Measurements from ENCODE around the gene KHDRBS2.
"Not testable (repeated sequence)": the region's sequence is repeated elsewhere in the genome, so short reads cannot be mapped to it uniquely, and the experiment has no call there.

The KHDRBS2 gene

DNA sequence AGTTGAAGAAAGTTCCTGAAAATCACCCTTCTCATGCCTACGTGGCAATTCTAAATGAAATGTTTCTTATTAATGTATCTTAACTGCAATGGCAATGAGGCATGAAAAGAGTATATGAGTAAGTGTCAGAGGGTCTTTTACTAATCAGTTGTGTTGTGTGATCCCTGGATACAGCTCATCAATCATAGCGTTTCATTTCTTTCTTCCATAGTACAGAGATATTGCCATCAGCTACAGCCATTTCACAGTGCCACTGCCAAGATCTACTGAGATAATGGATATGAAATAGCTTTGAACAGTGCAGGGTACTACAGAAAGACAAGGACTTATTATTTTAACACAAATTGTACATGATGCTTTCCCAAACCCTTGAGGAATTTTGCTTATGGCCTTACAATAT, 450.8 kb downstream of the KHDRBS2 start:
- DNase-seq, result no peak

DNA sequence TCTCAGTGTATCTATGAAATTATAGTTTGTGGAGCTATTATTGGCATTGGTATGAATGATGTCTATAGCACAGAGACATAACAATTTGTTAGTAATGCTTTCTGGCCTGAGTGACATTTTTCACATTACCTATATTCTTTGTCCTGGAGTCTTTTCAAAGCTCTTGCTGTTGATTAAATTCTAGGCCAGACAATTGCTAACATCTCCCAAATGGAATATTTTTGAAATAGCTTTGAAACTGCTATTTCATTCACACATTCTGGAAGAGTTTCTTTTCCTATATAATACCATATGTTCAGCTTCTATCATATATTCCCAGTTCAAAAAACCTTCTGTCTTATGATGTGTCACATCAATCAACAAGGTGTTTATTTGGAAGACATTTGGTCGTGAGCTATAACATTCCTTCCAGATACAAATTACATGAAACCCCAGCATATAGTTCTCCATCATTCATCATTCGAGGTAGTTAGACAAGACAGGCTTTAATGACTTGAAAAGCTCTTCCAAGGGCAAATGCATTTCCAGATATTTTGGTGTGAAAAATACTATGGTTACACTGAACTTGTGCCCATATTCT, 452.8 kb downstream of the KHDRBS2 start:
- no peak for DNase-seq

DNA sequence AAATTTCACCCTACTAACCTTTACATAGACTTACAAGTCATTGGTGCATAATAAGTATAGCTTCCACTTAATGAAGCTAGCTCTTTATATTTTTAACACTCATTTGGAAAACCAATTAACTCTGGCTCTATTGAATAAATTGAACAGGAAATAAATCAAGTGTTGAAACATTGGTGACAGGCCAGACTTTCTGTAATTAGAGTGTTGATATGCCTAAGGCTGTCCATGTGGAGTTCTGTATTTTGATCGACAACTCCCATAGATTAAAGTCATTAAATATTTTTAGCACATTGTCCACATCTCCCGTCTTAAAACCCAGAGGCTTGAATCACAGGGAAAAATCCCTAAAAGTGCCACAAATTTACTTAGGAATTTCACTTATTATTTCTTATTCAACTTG, 468.3 kb downstream of the KHDRBS2 start:
- DNase-seq, result no peak

DNA sequence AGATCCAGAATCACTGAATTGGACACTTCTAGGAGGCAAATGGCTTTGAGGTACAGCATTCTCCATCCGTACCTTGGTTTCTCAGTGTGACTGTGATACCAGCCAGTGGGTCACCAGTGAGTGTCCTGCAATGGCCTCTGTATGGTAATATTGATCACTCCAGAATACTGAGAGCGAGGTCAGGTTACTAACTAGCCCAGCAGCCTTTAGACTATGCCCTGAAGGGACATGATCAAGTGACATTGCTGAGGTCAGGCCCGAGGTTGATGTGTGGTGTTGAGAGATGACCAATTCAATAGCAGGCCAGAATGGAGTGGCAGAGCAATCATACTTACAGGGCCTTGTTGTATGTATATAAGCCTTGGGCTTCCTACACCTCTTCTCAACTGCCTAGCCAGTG, 476.0 kb downstream of the KHDRBS2 start:
- no peak for DNase-seq

DNA sequence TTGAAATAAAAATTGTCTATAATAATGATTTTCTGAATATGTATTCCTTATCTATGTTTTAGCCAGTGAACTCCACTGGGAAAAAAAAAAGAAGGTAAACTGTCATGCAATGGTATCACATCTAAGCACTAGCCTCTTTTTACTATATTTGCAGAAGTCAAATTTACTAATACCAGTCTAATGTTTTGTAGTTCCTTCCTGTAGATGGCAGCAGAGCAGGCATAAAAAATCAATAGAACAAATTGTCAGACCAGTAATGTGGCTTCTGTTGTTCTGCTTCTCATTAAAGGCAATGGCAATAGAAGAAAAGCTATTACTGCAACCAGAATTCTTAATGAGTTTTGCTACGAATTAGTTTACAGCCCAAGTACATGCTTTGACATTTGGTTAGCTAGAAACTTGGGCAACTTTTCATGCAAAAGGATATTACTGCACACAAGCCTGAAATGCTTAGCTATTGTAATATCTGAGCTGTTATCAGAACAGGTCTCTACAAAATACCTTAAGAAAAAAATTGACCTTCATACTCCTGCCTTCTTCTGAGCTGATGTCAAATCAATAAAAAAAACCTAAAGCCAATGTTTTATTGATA, 476.9 kb downstream of the KHDRBS2 start:
- DNase-seq, result no peak

DNA sequence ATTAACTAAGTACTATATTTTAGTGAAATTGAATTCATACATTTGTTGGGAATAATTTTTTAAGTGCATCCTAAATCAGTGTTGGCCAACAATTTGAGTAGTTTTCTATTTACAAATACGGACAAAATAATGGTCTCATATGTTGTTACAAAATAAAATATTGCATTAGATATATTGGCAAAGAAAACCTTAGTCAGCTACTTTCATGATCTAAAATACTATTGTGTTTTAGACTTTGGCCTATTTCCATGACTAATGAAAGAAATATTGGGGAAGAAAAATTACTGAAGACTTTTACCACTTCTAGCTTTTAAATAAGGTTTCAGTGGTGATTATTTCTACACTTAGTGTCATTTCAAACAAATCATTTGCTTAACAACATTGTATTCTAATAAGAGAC, 498.0 kb downstream of the KHDRBS2 start:
- DNase-seq, result no peak

DNA sequence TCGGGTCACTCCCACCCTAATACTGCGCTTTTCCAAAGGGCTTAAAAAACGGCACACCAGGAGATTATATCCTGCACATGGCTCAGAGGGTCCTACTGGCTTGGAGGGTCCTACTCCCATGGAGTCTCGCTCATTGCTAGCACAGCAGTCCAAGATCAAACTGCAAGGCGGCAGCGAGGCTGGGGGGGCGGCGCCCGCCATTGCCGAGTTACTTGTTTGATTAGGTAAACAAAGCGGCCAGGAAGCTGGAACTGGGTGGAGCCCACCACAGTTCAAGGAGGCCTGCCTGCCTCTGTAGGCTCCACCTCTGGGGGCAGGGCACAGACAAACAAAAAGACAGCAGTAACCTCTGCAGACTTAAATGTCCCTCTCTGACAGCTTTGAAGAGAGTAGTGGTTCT, 516.6 kb downstream of the KHDRBS2 start:
- not testable (repeated sequence) for DNase-seq

DNA sequence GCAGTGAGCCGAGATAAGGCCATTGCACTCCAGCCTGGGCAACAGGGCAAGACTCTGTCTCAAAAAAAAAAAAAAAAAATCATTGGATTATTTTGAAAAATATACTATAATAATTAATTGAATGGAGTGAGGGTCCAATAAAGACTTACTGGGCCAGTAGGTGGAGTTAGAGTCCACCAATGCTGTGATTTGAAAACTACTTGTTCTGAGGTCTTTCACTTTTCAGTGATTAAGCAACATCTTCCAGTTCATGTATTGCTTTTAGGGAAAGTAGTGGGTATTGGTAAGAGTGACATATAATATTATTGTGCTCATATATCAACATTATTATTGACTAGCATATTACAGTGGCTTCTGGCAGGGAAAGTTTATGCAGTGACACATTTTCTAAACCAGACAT, 530.3 kb downstream of the KHDRBS2 start:
- DNase-seq, result no peak

DNA sequence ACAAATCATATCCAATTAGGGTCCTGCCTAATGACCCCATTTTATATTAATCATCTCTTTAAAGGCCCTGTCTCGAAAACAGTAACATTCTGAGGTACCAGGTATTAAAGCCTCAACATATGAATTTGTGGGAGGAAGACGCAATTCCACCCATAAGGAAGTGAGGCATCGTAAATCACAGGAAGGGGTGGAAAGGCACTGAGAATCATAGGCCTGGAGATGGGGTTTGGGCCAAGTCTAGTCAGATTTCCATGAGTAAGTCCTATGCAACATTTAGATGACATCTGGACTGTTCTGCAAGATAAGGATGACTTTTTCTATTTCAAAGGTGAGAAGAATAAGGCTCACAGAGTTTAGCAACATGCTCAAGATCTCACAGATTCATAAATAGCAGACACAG, 534.0 kb downstream of the KHDRBS2 start:
- no peak for DNase-seq

DNA sequence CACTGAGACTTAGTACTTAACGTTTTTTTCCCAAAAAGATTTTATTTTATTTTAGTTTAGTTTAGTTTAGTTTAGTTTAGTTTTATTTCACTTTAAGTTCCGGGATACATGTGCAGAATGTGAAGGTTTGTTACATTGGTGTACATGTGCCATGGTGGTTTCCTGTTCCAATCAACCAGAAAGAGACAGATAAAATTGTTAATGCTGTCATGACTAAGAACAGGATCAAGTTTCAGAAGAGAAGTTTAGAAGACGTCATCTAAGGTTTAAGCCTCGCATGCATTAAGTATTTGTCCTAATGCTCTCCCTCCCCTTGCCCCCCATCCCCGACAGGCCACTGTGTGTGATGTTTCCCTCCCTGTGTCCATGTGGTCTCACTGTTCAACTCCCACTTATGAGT, 540.0 kb downstream of the KHDRBS2 start:
- no peak for DNase-seq

DNA sequence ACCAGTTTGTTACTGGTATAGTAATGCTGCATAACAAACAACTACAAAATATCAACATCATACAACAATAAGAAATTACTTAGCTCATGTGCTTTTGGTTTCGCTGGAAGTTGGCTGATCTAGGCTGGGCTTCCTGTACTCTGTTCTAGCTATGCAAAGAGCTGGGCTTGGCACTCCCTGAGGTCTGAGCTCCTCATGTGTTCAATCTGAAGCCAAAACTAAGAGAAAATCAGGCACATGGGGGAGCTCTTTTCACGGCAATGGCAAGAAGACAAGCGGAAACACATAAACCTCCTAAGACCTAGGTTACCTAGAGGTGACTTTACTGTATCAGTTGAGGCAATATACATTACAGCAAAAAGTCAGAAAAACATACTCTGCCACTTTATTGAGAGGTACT, 574.2 kb downstream of the KHDRBS2 start:
- DNase-seq, result no peak

DNA sequence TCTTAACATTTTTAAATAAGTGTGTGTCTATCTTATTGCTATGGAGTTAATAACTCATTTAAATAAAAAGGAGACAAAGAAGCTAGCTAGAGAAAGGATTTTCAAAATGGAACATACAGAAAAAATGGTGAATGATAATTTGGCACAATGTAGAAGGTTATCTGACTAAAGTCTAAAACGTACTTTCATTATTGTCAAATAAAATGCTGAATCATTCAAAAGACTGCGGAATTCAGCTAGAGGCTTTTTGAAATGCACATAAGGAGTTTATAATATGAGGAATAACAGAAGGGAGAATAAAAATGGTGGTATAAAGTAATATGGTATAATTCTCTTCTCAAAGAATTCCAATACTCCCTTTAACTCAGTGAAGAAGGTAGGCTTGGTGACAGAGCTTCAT, 597.9 kb downstream of the KHDRBS2 start:
- DNase-seq, result no peak

DNA sequence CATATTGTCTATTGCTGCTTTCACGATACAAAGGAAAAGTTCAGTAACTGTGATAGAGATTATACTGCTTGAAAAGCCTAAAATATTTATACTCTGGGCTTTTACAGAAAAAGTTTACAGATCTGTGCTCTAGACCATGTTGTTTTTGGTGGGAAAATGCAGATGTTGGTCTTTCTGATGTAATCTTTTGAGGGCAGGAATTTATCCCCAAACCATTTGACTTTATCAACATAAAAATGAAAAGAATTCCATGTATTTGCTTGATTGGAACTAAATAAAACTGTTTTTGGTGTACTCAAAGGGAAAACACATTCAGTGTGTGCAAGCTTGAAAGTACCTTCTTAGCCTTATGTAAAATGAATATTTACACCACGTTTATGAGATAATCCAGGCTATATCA, 603.5 kb downstream of the KHDRBS2 start:
- DNase-seq, result no peak

DNA sequence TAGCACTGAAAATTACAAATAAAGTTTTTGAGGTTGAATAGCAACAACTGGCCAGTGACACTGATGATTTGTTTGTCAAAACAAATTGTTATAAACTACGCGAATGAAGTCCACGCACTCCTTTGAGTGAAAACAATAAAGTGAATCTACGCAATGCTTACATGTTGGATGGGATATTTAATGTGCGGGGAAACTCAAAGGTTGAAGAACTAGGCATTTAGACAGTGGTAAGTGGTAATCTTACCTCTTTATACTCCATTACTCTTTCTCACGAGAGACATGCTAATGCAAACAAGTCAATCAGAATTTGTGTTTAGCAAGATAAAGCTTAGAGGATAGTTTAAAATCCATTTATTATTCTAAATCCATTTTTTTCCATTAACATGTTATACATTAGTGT, 606.4 kb downstream of the KHDRBS2 start:
- DNase-seq, result no peak

DNA sequence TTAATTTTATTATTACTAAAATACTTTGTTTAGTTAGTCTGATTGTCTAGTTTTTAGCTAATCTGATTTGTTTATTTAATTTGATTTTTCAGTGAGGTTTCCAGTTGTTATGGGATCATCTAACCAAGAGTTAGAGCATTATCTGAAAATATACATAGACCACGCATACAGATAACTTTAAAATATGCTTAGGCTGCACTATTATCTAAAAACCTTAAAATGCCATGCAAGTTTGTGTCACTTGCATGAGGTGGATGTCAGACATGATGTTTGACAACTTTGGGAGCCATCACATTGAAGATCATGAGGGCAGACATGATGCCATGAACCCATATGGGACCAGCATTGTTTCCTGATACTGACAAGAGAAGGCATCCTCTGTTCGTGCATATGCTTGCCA, 610.3 kb downstream of the KHDRBS2 start:
- no peak for DNase-seq

DNA sequence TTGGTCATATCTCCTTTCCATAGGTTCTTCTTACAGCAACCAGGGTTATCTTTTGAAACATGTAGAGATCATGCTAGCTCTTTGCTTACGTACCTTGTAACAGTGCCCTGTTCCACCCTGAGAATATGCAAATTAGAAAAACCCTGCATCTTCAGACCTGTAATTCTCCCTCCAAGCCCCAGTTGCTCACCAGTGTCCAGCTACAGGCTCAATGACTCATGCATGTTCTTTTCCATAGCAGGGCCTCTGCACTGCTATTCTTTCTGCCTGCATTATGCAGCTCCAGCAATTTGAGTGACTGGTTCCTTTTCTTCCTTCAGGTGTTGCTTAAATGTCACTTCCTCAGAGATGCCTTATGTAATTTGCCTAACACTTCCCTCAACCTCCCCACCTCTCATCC, 636.2 kb downstream of the KHDRBS2 start:
- no peak for DNase-seq

DNA sequence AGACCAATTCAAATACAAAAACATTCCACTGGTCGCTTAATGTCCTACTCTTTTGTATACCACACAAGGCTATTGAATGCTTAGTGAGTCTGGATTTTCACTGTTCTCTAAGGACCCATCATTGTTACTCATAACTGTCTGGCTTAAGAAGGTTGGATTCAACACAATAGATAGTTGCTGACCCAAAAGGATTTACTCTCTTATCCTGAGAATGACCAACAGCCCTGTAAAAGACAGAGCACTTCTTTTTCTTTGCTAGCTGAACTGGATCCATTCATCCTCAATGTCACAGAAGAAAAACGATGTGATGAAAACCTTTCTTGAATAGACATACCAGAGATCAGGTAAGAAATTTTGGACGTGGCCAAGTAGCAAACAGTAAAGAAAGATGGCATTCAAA, 645.6 kb downstream of the KHDRBS2 start:
- DNase-seq, result no peak
